GM12875 (cell line): ENCODE measurements around the gene SAP25.

ENCODE experiments used
- H3K4me3 ChIP-seq: one replicate; pipeline ENCODE4 v1.5.1; 2011; ENCODE audit warnings: low read depth, low read length, control low read depth
- TF ChIP-seq, protein P1 (sequence below): IDR thresholded peaks from 2 replicates; pipeline ENCODE4 v1.5.1; 2011; ENCODE audit warnings: low read depth, mild to moderate bottlenecking, control low read depth, inconsistent platforms, low read length, moderate library complexity, borderline replicate concordance; ENCODE audit not compliant: insufficient read depth

SAP25 gene

DNA sequence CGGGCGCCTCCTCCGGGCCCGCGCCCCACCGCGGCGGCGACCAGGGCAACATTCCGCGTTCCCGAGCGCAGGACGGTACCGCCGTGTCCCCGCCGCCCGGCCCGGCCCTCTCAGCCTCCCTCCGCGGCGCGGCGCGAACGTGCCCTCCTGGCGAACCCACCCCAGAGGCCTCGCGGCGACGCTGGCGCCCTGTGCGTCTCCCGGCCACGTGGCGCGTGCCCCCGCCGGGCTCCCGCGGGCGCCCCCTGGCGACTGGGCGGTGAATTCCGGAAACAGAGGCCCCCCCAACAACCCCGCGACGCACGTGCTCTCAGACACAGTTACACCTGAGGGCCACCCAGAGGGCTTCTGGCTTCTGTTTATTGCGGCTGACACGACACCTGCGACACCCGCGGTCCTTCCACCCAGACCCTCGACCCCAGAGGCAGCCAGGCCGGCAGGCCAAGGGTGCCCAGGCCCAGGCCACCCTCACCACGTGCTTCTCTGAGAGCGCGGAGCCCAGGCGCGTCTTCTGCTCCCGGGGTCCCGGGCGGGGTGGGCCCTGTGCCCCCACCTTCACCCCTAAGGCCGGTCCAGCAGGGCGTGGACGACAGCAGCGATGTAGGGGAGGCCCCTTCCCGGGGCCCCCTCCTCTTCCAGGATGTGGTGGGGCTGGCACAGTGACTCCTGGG lies at the start of gene SAP25:
Gene SAP25 (minus strand): TSS at position 210 of the 671 bp plus-strand sequence. CDS start 158 bp downstream, at position 52.
- TF ChIP-seq, protein P1, sequence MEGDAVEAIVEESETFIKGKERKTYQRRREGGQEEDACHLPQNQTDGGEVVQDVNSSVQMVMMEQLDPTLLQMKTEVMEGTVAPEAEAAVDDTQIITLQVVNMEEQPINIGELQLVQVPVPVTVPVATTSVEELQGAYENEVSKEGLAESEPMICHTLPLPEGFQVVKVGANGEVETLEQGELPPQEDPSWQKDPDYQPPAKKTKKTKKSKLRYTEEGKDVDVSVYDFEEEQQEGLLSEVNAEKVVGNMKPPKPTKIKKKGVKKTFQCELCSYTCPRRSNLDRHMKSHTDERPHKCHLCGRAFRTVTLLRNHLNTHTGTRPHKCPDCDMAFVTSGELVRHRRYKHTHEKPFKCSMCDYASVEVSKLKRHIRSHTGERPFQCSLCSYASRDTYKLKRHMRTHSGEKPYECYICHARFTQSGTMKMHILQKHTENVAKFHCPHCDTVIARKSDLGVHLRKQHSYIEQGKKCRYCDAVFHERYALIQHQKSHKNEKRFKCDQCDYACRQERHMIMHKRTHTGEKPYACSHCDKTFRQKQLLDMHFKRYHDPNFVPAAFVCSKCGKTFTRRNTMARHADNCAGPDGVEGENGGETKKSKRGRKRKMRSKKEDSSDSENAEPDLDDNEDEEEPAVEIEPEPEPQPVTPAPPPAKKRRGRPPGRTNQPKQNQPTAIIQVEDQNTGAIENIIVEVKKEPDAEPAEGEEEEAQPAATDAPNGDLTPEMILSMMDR, result no peak
- no peak within 1 kb of the TSS for H3K4me3 ChIP-seq

DNA sequence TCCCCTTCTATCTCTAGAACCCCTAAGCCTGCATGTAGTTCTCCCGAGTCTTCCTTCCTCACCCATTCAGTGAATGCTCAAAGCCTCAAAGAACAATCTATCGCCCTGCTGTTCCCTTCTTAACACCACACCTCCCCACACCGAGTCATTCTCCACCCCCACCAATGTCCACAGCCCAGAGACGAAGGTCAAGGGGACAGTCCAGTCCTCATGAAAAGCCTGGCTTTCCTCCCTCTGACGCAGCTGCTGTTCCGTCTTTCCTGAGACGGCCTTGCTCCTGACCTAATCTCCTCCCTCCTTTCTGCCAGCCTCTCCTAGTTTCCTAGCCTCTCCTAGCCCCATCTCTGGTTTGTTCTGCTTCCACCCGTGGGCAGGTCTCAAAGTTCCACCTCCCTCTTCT lies 47.9 kb upstream of the SAP25 start:
- TF ChIP-seq, protein P1, result no peak
- H3K4me3 ChIP-seq, result no peak overlapping the region

DNA sequence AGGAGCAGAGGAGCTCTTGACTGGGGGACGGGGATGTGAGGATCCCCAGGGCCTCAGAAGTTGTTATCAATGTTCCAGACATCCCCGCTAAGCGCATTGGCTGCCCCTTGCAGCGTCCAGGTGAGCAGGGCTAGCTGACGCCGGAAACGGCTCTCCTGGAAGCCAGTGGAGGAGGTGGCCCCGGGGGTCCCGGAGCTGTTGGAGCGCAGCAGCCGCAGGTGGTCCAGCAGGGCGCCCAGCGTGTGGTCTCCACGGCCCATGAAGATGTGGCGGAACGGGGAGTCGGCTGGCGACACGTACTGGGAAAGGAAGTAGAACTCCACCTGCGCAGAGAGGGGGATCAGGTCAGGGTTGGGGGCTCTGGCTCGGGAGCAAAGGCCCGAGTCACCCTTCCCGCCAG lies 47.1 kb upstream of the SAP25 start:
- H3K4me3 ChIP-seq, result no peak overlapping the region
- TF ChIP-seq, protein P1, result no peak

DNA sequence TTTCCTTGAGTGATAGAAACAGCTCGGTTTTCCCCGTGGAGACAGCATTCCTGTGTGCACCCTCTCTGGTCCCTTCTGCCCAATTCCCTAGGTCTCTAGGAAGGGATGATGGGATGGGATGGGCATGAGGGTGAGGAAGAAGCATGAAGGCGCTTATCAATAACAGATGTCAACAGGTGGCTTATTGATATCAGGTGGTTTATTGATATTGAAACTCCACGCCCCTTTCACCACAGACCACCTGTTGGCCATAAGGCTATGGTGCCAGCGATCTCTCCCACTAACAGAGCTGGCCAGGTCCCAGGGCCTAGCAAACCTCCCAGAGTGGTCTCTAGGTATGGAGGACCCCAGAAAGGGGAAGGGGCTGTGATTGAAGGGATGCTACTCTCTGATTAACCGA lies 46.5 kb upstream of the SAP25 start:
- no peak overlapping the region for H3K4me3 ChIP-seq
- TF ChIP-seq, protein P1, result no peak

DNA sequence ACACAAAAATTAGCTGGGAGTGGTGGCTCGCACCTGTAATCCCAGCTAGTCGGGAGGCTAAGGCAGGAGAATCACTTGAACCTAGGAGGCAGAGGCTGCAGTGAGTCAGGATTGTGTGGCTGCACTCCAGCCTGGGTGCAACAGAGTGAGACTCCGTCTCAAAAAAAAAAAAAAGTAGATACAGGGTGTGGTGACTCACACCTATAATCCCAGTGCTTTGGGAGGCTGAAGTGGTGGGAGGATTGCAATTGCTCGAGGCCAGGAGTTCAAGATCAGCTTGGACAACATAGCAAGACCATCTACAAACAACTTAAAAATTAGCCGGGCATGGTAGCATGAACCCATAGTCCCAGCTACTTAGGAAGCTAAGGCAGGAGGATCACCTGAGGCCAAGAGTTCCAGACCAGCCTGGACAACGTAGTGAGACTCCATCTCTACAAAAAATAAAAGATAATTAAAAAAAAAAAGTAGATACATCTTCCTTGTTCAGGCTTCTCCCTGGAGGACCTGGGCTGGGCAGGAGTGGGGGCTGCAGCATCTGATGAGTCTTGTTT lies 40.7 kb upstream of the SAP25 start:
- TF ChIP-seq, protein P1, result no peak
- H3K4me3 ChIP-seq, result no peak overlapping the region

DNA sequence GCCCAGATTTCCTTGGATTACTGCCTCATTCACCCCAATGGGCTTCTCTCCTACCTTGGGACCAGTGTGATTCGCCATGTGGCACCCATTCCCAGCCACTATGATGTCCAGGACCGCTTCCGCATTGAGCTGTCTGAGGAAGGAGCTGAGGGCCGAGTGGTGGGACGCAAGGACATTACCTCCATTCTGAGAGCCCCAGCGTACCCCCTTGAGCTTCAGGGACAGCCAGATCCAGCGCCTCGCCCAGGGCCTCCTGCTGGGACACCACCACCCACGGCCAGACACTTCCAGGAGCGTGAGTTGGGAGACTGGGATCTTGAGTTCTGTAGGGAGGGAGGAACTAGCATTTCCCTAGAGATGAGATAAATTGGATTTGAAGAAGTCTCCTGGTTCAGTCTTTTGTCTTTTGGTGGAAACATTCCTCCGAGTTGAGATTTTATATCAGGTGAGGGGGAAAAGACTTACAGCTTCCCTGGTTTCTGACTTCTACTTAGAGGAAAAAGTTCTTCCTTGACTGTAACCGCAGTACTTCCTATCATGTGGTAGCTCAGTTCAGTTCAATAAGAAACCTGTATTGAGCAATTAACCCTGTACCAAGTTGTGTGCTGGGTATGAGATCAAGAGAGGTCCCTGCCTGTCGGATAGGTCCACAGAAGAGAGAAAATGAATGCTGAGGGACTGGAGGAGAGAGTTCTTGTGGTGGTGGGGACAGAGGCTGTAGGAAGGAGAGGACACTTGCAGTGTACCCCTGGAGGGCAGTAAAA lies 39.9 kb upstream of the SAP25 start:
- H3K4me3 ChIP-seq, result no peak overlapping the region
- TF ChIP-seq, protein P1, result no peak
